NB4 (cell line): ENCODE measurements around the gene DNAH17.

ENCODE experiments used
- DNase-seq: peaks from one replicate; pipeline ENCODE4 v3.0.0; 2010; ENCODE audit warnings: low read depth
- H3K4me3 ChIP-seq: one replicate; pipeline ENCODE4 v1.5.1; 2011; ENCODE audit warnings: mild to moderate bottlenecking, low read depth, low read length, moderate library complexity
- MYC ChIP-seq: IDR thresholded peaks from 2 replicates; pipeline ENCODE4 v1.6.1; 2011; ENCODE audit warnings: low read depth, low read length
- POLR2A ChIP-seq: IDR thresholded peaks from 2 replicates; pipeline ENCODE4 v1.6.1; 2011; ENCODE audit warnings: mild to moderate bottlenecking; ENCODE audit not compliant: insufficient read length; ENCODE audit errors: extremely low read depth
- TF ChIP-seq, protein P1 (sequence below): IDR thresholded peaks from 2 replicates; pipeline ENCODE4 v1.6.1; 2011; ENCODE audit warnings: low read depth, low read length
- TF ChIP-seq, protein P2 (sequence below): IDR thresholded peaks from one replicate; pipeline ENCODE4 v1.5.1; 2012; ENCODE audit warnings: low read depth, low read length

The DNAH17 gene

GRCh38 chr17:78477913-78478756, 99.1 kb downstream of the DNAH17 start:
- TF ChIP-seq, protein P1, sequence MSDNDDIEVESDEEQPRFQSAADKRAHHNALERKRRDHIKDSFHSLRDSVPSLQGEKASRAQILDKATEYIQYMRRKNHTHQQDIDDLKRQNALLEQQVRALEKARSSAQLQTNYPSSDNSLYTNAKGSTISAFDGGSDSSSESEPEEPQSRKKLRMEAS, result no peak
- TF ChIP-seq POLR2A (no peak), MYC (no peak)
- TF ChIP-seq, protein P2, sequence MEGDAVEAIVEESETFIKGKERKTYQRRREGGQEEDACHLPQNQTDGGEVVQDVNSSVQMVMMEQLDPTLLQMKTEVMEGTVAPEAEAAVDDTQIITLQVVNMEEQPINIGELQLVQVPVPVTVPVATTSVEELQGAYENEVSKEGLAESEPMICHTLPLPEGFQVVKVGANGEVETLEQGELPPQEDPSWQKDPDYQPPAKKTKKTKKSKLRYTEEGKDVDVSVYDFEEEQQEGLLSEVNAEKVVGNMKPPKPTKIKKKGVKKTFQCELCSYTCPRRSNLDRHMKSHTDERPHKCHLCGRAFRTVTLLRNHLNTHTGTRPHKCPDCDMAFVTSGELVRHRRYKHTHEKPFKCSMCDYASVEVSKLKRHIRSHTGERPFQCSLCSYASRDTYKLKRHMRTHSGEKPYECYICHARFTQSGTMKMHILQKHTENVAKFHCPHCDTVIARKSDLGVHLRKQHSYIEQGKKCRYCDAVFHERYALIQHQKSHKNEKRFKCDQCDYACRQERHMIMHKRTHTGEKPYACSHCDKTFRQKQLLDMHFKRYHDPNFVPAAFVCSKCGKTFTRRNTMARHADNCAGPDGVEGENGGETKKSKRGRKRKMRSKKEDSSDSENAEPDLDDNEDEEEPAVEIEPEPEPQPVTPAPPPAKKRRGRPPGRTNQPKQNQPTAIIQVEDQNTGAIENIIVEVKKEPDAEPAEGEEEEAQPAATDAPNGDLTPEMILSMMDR, result no peak
- DNase-seq, result no peak
- H3K4me3 ChIP-seq, result no peak overlapping the region

GRCh38 chr17:78476973-78477372, 100.2 kb downstream of the DNAH17 start:
- DNase-seq, result no peak
- H3K4me3 ChIP-seq, result no peak overlapping the region
- TF ChIP-seq POLR2A, result no peak
- no peak for TF ChIP-seq MYC
- TF ChIP-seq, protein P1, result no peak
- TF ChIP-seq, protein P2, result no peak

DNA sequence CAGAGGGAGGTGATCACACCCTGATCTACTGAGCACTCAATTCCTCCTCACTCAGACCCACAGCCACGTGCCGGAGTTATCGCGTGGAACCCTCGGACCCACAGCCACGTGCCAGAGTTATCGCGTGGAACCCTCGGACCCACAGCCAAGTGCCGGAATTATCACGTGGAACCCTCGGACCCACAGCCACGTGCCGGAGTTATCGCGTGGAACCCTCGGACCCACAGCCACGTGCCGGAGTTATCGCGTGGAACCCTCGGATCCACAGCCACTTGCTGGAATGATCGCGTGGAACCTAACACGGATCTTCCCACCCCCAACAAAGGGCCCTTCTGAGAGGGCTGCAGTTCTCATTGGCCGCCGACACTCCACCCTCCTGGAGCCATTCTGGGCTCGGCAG, 101.0 kb downstream of the DNAH17 start:
- no peak for DNase-seq
- no peak overlapping the region for H3K4me3 ChIP-seq
- TF ChIP-seq POLR2A, result no peak
- no peak for TF ChIP-seq MYC
- TF ChIP-seq, protein P2, result no peak
- TF ChIP-seq, protein P1, result no peak

- TF ChIP-seq POLR2A, result no peak
- no peak for TF ChIP-seq MYC
- TF ChIP-seq, protein P1, result no peak
- TF ChIP-seq, protein P2, result no peak
- DNase-seq, result no peak
- H3K4me3 ChIP-seq, result no peak overlapping the region
Measured at GRCh38 chr17:78475211-78475610, 102.0 kb downstream of the DNAH17 start.

- TF ChIP-seq, protein P2, result no peak
- TF ChIP-seq, protein P1, result no peak
- no peak for TF ChIP-seq MYC
- TF ChIP-seq POLR2A, result no peak
- no peak overlapping the region for H3K4me3 ChIP-seq
- no peak for DNase-seq
Measured at GRCh38 chr17:78474614-78475146, 102.5 kb downstream of the DNAH17 start.
